Kidney capillary endothelial cell (primary cell): ENCODE measurements around the gene KRI1.
"Not testable (repeated sequence)": the region's sequence is repeated elsewhere in the genome, so short reads cannot be mapped to it uniquely, and the experiment has no call there.

Source experiments
- DNase-seq: peaks from one replicate; pipeline ENCODE4 v3.0.0-alpha.2; 2018; ENCODE audit warnings: low spot score

KRI1 gene

DNA sequence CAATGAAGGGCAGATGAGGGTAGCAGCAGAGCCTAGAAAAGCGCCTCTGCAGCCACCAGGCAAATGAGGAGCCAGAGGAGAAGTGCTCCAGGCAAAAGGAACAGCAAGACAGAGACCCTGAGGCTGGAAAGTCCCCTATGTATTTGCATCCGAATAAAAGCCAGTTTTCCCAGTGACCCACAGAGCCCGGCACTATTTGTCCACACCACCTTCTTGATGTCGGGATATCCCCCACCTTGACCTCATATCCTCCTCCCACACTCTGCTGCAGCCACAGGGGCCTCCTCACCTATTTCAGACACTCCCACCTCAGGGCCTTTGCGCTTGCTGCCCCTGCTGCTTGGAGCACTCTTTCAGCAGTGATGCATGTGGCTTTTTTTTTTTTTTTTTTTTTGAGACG, 15.5 kb downstream of the KRI1 start:
- no peak for DNase-seq

- DNase-seq = no peak
These were observed 16.1 kb downstream of the KRI1 start for GRCh38 chr19:10549733-10550132.

DNA sequence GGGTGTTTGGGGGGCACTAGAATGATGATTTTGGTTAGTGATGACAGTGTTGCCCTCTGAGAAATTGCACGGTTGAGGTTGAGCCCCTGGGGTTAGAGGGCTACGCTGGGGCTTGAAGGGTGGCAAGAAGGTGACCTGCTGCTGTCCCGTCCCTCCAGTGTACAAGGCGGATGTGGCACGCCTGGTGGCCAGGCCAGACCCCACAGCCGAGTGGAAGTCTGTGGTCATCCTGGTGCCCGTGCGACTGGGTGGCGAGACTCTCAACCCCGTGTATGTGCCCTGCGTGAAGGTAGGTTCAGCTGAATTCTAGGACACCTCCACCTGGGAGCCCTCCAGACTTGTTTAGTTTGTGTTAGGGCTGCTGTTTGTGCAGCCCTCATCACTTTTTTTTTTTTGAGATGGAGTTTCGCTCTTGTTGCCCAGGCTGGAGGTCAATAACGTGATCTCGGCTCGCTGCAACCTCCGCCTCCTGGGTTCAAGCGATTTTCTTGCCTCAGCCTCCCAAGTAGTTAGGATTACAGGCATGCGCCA, 17.0 kb downstream of the KRI1 start:
- no peak for DNase-seq

DNA sequence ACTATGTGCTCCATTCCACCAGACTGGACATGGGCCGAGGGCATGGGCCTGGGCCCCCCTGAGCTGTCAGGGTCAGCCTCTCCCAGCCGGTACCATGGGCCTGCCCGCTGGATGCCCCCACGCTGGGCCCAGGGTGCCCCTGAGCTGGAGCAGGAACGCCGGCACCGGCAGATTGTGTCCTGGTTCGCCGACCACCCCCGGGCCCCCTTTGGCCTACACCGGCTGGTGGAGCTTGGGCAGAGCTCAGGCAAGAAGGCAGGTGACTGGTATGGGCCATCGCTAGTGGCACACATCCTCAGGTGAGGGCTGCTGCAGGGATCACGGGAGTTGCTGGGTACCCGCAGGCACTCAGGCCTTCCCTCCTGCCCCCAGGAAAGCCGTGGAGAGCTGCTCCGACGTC, 19.0 kb downstream of the KRI1 start:
- DNase-seq = no peak

- DNase-seq = no peak
These were observed 21.0 kb downstream of the KRI1 start for GRCh38 chr19:10544753-10545251.

- DNase-seq = no peak
These were observed 21.5 kb downstream of the KRI1 start for GRCh38 chr19:10544242-10544752.

- peak; percentile 62 for DNase-seq
These were observed 22.2 kb downstream of the KRI1 start, which contains the start of gene ATG4D for GRCh38 chr19:10543420-10544241. Gene ATG4D (plus strand): TSS chr19:10543904. CDS start chr19:10544091, 187 bp downstream.

DNA sequence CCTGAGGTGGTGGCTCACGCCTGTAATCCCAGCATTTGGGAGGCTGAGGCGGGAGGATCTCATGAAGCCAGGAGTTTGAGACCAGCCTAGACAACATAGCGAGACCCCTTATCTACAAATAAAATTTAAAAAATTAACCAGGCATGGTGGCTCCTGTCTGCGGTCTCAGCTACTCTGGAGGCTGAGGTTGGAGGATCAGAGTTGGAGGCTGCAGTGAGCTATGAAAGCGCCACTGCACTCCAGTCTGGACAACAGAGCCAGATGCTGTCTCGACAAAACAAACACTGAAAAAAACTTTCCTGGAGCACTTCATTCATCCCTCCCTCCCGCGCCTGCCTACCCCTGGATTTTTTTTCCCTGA, 22.8 kb downstream of the KRI1 start:
- no peak for DNase-seq

GRCh38 chr19:10539016-10539415, 26.8 kb downstream of the KRI1 start:
- not testable (repeated sequence) for DNase-seq

GRCh38 chr19:10538204-10538983, 27.4 kb downstream of the KRI1 start:
- no peak for DNase-seq

DNA sequence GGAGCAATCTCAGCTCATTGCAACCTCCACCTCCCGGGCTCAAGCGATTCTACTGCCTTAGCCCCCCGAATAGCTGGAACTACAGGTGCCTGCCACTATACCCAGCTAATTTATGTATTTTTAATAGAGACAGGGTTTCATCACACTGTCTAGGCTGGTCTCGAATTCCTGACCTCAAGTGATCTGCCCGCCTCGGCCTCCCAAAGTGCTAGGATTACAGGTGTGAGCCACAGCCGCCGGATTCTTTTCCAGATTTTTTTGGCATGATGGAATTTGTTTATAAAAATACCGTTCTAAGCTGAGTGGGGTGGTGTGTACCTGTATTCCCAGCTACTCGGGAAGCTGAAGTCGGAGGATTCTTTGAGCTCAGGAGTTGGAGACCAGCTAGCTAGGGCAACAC, 28.1 kb downstream of the KRI1 start:
- no peak for DNase-seq

DNA sequence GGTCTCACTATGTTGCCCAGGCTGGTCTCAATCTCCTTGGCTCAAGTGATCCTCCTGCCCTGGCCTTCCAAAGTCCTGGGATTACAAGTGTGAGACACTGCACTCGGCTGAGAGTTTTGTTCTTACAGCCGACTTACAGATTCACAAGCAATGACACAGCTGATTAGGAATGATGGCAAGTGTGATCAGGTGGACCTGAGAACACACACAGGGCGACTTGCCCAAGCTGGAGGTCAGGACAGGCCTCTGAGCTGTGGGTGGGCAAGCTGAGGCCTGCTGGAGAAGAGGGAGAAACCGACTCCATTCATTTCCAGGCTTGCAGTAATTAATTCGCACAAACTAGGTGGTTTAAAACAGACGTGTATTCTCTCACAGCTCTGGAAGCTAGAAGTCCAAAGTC, 30.2 kb downstream of the KRI1 start:
- no peak for DNase-seq

DNA sequence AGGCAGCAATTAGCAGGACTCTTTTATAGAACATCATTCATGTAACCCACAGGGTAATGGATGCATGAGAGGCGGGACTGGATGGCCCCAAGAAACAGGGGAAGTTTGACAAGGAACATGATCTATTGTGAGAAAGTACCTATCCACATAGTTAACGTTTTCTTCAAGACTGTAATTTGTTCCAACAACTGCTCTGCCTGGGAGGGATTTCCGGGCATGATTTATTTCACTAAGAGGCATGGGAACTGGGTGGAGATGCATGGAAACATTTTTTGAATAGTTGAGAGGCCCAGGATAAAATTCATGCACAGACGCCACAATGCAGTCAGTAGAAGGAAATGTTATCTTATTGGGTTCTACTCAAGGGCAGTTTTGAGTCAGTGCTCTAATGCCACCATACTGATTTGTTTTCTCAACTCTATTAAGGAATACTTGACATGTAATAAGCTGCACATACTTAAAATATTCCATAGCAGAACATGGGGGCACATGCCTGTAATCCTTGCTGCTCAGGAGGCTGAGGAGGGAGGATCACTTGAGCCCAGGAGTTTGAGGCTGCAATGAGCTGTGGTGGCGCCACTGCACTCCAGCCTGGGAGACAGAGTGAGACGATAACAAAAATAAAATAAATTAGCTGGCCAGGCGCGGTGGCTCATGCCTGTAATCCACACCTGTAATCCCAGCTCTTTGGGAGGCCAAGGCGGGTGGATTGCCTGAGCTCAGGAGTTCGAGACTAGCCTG, 32.0 kb downstream of the KRI1 start:
- DNase-seq = no peak

DNA sequence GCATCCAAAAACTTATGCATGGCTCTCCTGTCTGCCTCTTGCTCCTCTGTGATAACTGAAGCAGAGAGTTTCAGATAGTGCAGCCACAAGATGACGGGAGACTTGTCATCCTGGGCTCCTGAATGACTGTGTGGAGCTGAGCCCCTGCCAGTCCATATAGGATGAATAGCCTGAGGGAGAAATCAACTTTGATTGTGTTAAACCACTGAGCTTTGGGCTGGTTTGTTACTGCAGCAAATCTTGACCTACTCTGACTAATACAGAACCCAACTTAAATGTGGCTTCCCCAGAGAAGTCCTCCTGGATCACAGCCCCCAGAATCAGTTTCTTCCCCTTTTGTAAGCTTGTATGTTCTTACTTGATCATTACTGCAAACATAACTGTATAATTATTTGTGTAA, 33.4 kb downstream of the KRI1 start:
- DNase-seq = no peak

DNA sequence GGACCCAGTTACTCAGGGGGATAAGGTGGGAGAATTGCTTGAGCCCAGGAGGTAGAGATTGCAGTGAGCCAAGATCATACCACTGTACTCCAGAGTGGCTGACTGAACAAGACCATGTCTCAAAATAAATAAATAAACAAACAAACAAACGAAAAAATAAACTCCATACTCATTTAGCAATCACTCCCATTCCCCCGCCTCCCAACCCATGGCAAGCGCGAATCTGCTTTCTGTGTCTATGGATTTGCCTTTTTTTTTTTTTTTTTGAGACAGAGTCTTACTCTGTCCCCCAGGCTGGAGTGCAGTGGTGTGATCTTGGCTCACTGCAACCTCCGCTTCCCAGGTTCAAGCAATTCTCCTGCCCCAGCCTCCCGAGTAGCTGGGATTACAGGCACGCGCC, 38.9 kb downstream of the KRI1 start:
- DNase-seq = not testable (repeated sequence)

DNA sequence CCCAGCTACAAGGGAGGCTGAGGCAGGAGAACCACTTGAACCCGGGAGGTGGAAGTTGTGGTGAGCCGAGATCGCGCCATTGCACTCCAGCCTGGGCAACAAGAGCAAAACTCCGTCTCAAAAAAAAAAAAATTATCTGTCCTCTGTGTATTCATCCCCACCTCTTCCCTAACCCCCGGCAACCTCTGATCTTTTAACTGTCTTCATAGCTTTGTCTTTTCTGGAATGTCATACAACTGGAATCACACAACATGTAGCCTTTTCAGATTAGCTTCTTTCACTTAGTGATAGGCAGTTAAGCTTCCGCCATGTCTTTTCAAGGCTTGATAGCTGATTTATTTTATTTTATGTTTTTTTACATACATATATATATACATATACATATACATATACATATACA, 40.2 kb downstream of the KRI1 start:
- no peak for DNase-seq

DNA sequence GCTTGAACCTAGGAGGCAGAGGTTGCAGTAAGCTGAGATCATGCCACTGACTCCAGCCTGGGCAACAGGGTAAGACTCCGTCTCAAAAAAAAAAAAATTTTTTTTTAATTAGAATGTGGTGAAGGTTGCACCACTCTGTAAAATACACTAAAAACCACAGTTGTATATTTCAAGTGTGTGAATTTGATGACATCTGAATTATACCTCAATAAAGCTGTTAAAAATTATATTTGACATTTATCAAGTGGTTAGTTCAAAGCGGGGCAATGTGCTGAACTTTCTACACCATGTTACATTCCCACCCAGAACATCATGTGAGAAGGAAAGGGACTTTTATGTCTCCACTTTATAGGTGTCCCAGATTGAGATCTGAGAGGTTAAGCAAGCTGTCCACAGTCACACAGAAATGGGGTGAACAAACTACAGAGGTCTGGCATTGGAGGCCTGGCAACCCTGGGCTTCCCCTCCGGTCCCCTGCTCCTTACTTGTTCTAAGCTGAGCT, 42.6 kb downstream of the KRI1 start:
- DNase-seq = no peak

DNA sequence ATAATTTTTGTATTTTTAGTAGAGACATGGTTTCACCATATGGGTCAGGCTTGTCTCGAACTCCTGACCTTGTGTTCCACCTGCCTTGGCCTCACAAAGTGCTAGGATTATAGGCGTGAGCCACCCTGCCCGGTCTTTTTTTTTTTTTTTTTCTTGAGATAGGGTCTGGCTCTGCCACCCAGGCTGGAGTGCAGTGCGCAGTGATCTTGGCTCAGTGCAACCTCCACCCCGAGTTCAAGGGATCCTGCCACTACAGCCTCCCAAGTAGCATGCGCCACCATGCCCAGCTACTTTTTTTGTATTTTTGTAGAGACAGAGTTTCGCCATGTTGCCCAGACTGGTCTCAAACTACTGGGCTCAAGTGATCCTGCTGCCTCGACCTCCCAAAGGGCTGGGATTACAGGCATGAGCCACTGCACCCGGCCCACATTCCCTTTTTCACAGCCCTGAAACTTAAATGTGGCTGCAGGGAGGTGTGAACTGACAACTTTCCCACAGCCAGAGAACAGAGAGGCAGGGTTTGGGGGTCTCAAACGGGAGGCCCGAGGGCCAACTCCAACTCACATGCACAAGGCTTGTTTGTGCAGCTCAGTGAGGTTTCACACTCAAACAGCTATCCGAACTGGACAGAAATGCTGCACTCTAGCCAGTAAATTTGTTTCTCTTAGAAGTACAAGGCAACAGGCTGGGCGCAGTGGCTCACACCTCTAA, 44.2 kb downstream of the KRI1 start:
- DNase-seq = no peak

GRCh38 chr19:10520652-10521318, 45.0 kb downstream of the KRI1 start:
- no peak for DNase-seq

DNA sequence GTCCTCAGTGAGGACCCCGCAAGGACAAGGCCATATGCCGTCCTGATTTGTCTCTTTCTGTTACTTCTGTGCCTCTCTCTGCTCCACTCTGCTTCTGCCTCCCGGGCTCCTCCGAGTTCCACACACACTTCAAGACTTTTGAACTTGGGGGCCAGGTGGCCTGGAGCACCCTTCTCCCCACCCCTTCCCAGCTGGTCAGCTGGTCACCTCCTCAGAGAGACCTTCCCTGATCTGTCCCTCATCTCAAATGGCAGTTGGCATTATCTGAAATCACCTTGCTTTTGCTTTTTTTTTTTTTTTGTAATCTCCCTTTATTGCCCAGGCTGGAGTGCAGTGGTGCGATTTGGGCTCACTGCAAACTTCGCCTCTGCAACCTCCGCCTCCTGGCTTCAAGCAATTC, 46.4 kb downstream of the KRI1 start:
- no peak for DNase-seq
